Measurements from ENCODE around the gene PPP1R14B. TPM values are rescaled to one million over a fixed set of nuclear protein-coding genes. Genes with fewer than 3 reads are reported as not detected.
A peak's percentile ranks its signal among the peaks of the same experiment; 100 is the strongest.

PPP1R14B gene
- polyA plus RNA-seq, 1 experiment = 283 TPM

DNA sequence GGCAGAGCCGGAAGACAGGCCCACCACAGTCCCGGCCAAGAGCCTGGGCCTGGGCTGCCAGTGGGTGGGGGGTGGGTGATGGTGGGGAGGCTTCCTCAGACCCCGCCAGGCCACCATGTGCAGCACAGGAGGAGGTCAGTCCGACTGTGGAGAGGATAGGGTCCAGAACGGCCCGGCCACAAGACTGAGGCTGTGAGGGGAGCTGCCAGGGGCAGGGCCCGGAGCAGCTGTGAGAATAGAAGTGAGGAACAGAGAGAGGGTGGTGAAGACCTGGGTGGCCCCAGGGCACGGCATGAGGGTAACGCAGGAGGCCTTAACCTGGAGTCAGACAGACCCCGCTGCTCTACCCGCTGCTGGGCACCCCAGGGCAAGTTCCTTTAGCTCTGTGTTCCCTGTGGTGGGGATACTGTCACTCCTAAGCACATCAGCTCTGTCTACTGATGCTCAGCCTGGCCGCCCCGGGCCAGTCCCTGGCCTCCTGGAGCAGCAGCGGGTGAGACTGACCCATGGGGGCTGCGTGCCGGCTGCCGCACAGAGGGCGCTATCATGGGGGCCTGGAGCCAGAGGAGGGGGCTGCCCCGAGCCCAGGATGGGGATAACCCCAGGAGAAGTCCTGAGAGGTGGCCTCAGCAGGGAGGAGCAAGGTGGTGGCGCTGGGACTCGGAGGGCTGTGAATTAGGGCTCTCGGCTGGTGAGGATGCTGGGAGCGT, 38.5 kb downstream of the PPP1R14B start:
- H3K27me3 ChIP-seq (ENCODE audit: control insufficient read depth, insufficient read depth, low read length) = no peaks in the 10 kb centered on the region
- no peak for TF ChIP-seq CTCF (IDR thresholded peaks at IDR 0.05; ENCODE audit: insufficient read depth, low read depth, low read length)
- no peak for DNase-seq (ENCODE audit: low read depth)
- POLR2A ChIA-PET = interaction anchor here (0.5 kb wide), 1 partner anchor 164 kb away, joined by 3 read pairs; no protein-coding TSS in a partner anchor
- peaks cover 19% of the 10 kb centered on the region for H3K36me3 ChIP-seq (ENCODE audit: control insufficient read depth, insufficient read depth, low read length)
- H3K4me3 ChIP-seq (ENCODE audit: low read depth, low read length) = no peak overlapping the region
- CTCF ChIA-PET = interaction anchor here (0.6 to 16.6 kb wide), 10 partner anchors 8 to 206 kb away, joined by 3 to 229 read pairs (median 4); partner anchors contain the start of genes CATSPERZ, ESRRA, FKBP2 and PLCB3

DNA sequence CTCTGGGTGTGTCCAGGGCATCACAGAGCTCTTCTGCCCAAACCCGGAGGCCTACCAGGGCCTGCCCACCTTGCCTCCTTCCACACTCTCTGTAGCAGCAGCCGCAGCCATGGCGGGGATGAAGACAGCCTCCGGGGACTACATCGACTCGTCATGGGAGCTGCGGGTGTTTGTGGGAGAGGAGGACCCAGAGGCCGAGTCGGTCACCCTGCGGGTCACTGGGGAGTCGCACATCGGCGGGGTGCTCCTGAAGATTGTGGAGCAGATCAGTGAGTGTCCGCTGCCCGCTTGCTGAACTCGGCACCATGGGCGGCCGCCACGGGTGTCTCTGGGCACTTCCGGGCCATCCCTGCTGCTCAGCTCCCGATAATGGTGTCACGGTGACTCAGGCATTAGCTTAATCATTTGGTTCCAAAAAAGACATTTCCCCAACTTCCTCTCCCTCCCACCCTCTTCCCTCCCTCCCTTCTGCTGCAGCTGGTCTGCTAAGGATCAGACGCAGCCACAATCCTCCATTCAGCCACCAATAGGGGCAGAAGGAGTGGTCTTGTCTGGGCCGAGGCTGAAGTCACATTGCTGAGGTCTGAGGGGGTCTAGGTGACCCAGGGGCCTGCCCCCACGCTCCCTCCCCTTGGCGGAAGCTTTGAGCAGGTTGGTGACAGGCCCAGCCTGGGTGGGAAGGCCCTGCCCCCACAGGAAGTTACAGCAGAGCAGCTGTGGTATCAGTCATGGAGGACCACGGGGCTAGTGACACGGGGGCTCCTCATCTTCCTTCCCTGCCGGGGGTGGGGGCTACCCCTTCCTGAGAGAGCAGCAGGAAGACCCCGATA, 39.3 kb downstream of the PPP1R14B start:
- Histone ChIP-seq H3K4me3 (ENCODE audit: low read depth, low read length) (no peak overlapping the region), H3K36me3 (ENCODE audit: control insufficient read depth, insufficient read depth, low read length) (peaks cover 21% of the 10 kb centered on the region), H3K27me3 (ENCODE audit: control insufficient read depth, insufficient read depth, low read length) (no peaks in the 10 kb centered on the region)
- peak; percentile 28 for DNase-seq (ENCODE audit: low read depth)
- no peak for TF ChIP-seq CTCF (IDR thresholded peaks at IDR 0.05; ENCODE audit: insufficient read depth, low read depth, low read length)
- ChIA-PET POLR2A (interaction anchor here (0.5 kb wide), 1 partner anchor 163 kb away, joined by 3 read pairs; no protein-coding TSS in a partner anchor), CTCF (interaction anchor here (0.6 to 16.6 kb wide), 10 partner anchors 9 to 205 kb away, joined by 3 to 229 read pairs (median 8); partner anchors contain the start of genes CATSPERZ, ESRRA, FKBP2 and PLCB3)

DNA sequence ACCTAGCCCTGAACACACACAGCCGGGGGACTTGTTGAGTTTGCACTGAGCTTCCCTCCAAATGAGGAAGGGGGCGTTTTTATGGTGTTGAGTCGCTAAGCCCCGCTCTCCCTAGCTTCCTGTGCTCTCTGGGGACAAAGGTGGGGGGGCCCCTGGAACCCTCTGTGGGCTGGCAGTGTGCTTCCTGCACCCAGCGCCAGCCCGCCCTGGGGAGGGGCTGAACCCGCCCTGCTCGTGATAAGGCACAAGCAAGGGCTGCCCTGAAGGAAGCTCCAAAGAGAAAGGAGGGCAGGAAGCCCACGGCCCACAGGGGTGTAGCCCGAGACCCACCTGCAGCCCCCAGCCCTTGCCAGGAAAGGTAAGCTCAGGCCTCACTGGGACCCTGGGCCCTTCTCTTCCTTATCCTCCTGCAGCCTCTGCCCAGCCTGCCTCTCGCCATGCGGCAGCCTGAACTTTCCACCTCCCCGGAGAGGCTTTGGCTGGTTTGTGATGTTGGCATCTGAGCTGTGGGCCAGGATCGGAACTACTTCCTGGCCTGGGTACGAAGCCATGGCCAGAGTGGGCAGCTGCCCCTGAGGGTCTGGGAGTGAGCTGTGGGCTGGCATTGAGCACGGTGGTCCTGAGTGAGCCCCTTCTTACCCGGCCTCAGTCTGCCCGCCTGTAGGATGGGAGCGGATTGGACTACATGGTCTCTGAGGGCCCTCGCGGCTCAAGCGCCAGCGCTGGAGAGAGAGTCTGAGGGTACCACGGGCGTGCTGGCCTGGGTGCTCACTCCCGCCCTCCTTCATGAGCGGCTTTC, 40.1 kb downstream of the PPP1R14B start, which contains the start of gene FERMT3:
TSS of gene FERMT3 (plus strand) at position 265 of the 799 bp plus-strand sequence. CDS start 644 bp downstream, outside the sequence.
- no peak for DNase-seq (ENCODE audit: low read depth)
- ChIA-PET POLR2A (no interaction called here), CTCF (interaction anchor here (0.9 to 16.6 kb wide), 9 partner anchors 9 to 205 kb away, joined by 3 to 229 read pairs (median 12); partner anchors contain the start of genes CATSPERZ, ESRRA, PLCB3 and PPP1R14B)
- no peak for TF ChIP-seq CTCF (IDR thresholded peaks at IDR 0.05; ENCODE audit: insufficient read depth, low read depth, low read length)
- Histone ChIP-seq H3K4me3 (ENCODE audit: low read depth, low read length) (no peak within 1 kb of the TSS), H3K36me3 (ENCODE audit: control insufficient read depth, insufficient read depth, low read length) (peaks cover 23% of the 10 kb centered on the region), H3K27me3 (ENCODE audit: control insufficient read depth, insufficient read depth, low read length) (no peaks in the 10 kb centered on the region)

- ChIA-PET CTCF (interaction anchor here (0.6 to 16.6 kb wide), 27 partner anchors 11 to 1559 kb away, joined by 3 to 229 read pairs (median 6); partner anchors contain the start of genes CATSPERZ, ESRRA, FKBP2 and PLCB3), POLR2A (interaction anchor here (0.6 kb wide), 2 partner anchors 12 to 13 kb away, joined by 3 to 4 read pairs; no protein-coding TSS in a partner anchor)
- Histone ChIP-seq H3K4me3 (ENCODE audit: low read depth, low read length) (no peak overlapping the region), H3K36me3 (ENCODE audit: control insufficient read depth, insufficient read depth, low read length) (peaks cover 29% of the 10 kb centered on the region), H3K27me3 (ENCODE audit: control insufficient read depth, insufficient read depth, low read length) (no peaks in the 10 kb centered on the region)
- DNase-seq (ENCODE audit: low read depth) = peak; percentile 73
- peak; percentile 82 for TF ChIP-seq CTCF (IDR thresholded peaks at IDR 0.05; ENCODE audit: insufficient read depth, low read depth, low read length)
These were observed 42.2 kb downstream of the PPP1R14B start for GRCh38 chr11:64204464-64204989.
